Spleen (tissue), 7 donors: ENCODE measurements around the gene REEP3.

Source experiments
- CTCF ChIP-seq, 11 experiments: fragments of 200-600 bp in 7 of 11; fragments of 450-650 bp in 4 of 11; sonication (generic) in 4 of 11; IDR thresholded peaks in 8 of 11; conservative IDR thresholded peaks in 3 of 11; 1 replicate in 7 of 11; 2 replicates in 4 of 11; pipeline versions ENCODE4 v1.4.0 to v1.8.0; 2016 to 2021; ENCODE audit warnings: antibody characterized with exemption in 11 of 11, inconsistent platforms in 4 of 11, mild to moderate bottlenecking in 1 of 11
- POLR2A ChIP-seq, 3 donors: fragments of 450-650 bp; IDR thresholded peaks; one replicate each; pipeline ENCODE4 v1.5.1; 2017; ENCODE audit warnings: antibody characterized with exemption in 3 of 3, mild to moderate bottlenecking in 1 of 3
- POLR2AphosphoS5 ChIP-seq, 3 donors: sonication (generic); formaldehyde crosslinking; IDR thresholded peaks; one replicate each; pipeline ENCODE4 v1.5.1; 2017; ENCODE audit warnings: antibody characterized with exemption in 3 of 3
- donor health status: DM: no; HTN: no; CAD: no; lungs with moderate emphysema.
- donor health status: DM: no; HTN: no; CAD: no.
- donor health status: DM: no; HTN: no; CAD: no.

DNA sequence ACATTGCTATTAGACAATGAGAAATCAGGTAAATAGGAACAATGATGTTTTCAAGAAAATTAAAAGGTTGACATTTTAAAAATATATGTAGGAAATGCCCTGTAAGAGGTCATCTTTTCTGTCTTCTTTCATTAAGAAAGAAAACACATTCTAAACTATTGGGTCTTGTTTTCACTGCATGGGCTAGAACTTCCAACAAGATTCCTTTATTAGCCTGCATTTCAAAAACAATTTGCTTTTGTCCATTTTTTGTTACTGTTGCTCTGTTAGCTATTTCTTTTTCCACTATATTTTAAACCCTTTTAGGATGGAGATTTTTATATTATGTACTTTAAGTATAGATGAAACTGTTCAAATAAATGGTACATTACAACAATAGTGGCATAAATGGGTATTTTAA lies 9.2 kb downstream of the REEP3 start:
- TF ChIP-seq CTCF (IDR thresholded peaks at IDR 0.05 in 8 of 11, conservative IDR thresholded peaks at IDR 0.05 in 3 of 11) (no peak), POLR2AphosphoS5 (IDR thresholded peaks at IDR 0.05) (no peak), POLR2A (IDR thresholded peaks at IDR 0.05) (no peak)
